ENCODE results near the gene RUNX1. TPM values are rescaled to one million over a fixed set of nuclear protein-coding genes. Genes with fewer than 3 reads are reported as not detected.

The RUNX1 gene
- total and polyA plus RNA-seq, 5 experiments from 2014 or later: 13.1 to 69.0 (median 22.6) TPM

DNA sequence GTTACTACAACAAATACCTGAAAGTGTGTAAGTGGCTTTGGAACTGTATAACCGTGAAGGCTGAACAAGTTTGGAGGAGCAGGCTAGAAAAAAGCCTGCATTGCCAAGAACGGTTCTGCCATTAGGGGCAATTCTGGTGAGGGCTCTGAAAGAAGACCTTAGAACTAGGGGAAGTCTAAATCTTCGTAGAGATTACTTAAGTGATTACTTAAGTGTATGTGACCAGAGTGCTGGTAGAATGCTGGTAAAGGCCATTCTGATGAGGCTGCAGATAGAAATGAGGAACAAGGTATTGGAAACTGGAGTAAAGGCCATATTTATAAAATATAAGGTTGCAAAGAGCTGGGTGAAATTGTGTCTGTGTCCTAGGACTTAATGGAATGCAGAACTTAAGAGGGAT is 222.3 kb downstream of the RUNX1 start:
- peak overlapping the region in 1 of 10 donors; percentile 4 for H3K4me3 Mint-ChIP-seq
- POLR2A ChIA-PET: no interaction called here
- H3K27me3 Mint-ChIP-seq: no peaks in the 10 kb centered on the region
- H3K27ac Mint-ChIP-seq: peak overlapping the region in 3 of 10 donors; percentile 18 to 34 (median 24)
- DNase-seq (no peak), ATAC-seq (no peak)
- peaks cover 0 to 11% (median 9%) of the 10 kb centered on the region in 4 donors for H3K4me1 Mint-ChIP-seq
- peaks cover 39 to 96% (median 81%) of the 10 kb centered on the region in 3 donors for H3K36me3 Mint-ChIP-seq
- peaks cover 0 to 13% (median 6%) of the 10 kb centered on the region in 9 donors for H3K9me3 Mint-ChIP-seq

DNA sequence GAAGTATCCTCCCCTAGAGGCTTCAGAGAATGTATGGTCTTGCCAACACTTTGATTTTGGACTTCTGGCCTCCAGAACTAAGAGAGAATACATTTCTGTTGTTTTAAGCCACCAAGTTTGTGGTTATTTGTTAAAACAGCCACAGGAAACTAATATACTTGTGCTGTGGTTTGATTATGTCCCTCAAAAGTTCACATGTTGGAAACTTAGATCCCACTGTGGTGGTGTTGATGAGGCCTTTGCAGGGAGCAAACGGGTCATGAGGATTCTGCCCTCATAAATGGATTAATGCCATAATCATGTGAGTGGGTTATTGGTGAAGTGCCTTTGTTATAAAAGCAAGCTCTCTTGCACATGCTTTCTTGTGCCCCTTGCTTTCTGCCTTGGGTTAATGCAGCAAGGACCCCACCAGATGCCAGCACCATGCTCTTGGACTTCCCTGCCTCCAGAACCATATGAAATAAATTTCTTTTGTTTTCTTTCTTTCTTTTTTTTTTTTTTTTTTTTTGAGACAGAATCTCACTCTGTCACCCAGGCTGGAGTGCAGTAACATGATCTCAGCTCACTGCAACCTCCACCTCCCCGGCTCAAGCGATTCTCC is 223.1 kb downstream of the RUNX1 start:
- POLR2A ChIA-PET: no interaction called here
- Mint-ChIP-seq H3K36me3 (peaks cover 39 to 96% (median 79%) of the 10 kb centered on the region in 3 donors), H3K27me3 (no peaks in the 10 kb centered on the region), H3K9me3 (peaks cover 0 to 13% (median 6%) of the 10 kb centered on the region in 9 donors), H3K4me3 (no peak overlapping the region), H3K27ac (peak overlapping the region in 1 of 10 donors; percentile 61), H3K4me1 (peaks cover 0 to 12% (median 10%) of the 10 kb centered on the region in 4 donors)
- ATAC-seq: no peak
- no peak for DNase-seq

DNA sequence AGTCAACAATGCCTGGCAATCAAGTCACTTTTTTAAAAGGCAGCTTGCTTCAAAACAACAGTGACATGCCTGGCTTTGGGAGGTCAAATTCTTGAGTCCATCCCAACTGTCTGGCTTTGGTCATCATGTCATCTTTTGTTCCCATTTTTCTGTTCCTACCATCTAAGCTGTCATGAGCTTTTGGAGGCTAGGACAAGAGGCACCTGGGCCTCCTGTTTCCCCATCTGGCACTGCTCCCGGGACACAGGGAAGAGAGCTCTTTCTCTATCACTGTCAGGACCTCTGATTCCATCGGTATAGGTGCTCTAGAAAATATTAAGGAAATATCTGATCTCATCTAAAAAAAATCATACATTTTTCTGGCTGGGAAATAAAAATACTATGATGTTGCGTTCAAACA is 224.0 kb downstream of the RUNX1 start:
- no peak for ATAC-seq
- H3K36me3 Mint-ChIP-seq: peaks cover 34 to 89% (median 73%) of the 10 kb centered on the region in 3 donors
- peak overlapping the region in 1 of 10 donors; percentile 61 for H3K27ac Mint-ChIP-seq
- no peaks in the 10 kb centered on the region for H3K27me3 Mint-ChIP-seq
- peaks cover 0 to 14% (median 10%) of the 10 kb centered on the region in 4 donors for H3K4me1 Mint-ChIP-seq
- peaks cover 0 to 13% (median 6%) of the 10 kb centered on the region in 9 donors for H3K9me3 Mint-ChIP-seq
- POLR2A ChIA-PET: no interaction called here
- no peak for DNase-seq
- H3K4me3 Mint-ChIP-seq: no peak overlapping the region

DNA sequence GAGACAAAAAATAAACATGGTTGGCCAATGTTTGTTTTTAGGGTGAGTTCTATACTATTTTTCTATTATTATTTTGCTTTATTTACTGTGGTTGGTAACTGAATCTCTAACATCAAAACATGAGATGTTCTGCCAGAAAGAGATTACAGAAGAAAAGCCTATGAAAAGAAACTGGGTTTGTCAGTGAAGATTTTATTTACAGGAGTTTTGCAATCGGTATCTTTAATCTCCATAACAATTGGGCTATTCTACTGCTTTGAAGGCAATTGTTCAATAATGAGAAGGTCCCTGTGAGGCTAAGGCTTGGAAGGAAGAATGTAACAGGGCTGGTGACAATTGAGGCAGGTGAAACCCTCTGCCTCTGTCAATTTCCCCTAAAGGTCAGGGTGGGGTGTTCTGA is 224.8 kb downstream of the RUNX1 start:
- peaks cover 26 to 85% (median 65%) of the 10 kb centered on the region in 3 donors for H3K36me3 Mint-ChIP-seq
- H3K27me3 Mint-ChIP-seq: no peaks in the 10 kb centered on the region
- POLR2A ChIA-PET: no interaction called here
- H3K4me3 Mint-ChIP-seq: no peak overlapping the region
- ATAC-seq: no peak
- peak overlapping the region in 5 of 10 donors; percentile 9 to 88 (median 51) for H3K27ac Mint-ChIP-seq
- peaks cover 0 to 15% (median 10%) of the 10 kb centered on the region in 4 donors for H3K4me1 Mint-ChIP-seq
- no peak for DNase-seq
- H3K9me3 Mint-ChIP-seq: peaks cover 0 to 13% (median 6%) of the 10 kb centered on the region in 9 donors

DNA sequence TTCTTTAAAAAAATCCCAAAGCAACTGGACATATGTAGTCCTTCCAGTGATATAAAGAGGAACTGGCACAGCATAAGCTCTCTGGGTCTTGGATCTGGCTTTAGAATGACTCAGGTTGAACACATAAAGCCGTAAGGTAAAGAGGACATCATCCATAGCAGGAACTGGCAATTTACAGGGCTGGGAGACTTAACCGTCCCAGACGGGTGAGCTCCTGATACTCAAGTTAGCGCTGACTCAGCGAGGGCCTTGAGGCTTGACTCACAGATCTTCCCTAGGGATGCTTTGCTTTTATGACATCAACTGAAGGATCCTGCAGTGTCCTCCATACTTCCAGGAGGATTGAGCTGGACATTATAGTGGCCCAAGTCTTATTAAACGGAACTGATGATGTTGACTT is 226.2 kb downstream of the RUNX1 start:
- POLR2A ChIA-PET: no interaction called here
- Mint-ChIP-seq H3K4me1 (peaks cover 0 to 20% (median 9%) of the 10 kb centered on the region in 4 donors), H3K9me3 (peaks cover 0 to 13% (median 4%) of the 10 kb centered on the region in 9 donors), H3K36me3 (peaks cover 16 to 84% (median 53%) of the 10 kb centered on the region in 3 donors), H3K27me3 (no peaks in the 10 kb centered on the region), H3K4me3 (no peak overlapping the region), H3K27ac (no peak overlapping the region)
- ATAC-seq: no peak
- DNase-seq: no peak

DNA sequence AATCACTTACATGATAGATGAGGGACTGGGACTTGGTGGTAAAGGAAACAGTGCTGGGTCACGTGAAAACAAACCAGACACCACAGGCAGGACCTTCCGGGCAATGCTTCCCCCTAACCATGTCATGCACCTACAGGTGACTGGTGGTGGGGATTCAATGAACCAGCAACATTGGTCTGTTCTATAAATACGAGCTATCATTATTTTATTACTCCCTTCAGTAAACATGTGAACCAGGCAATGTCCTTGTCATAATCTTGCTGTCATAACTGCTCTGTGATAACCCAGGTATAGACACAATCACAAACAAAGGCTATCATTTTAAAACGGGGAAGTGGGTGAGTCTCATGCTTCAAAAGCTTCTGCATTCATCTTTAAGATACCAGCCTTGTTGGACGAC is 226.9 kb downstream of the RUNX1 start:
- POLR2A ChIA-PET: no interaction called here
- Mint-ChIP-seq H3K36me3 (peaks cover 9 to 82% (median 45%) of the 10 kb centered on the region in 3 donors), H3K27ac (peak overlapping the region in 2 of 10 donors; percentile 7 to 68), H3K4me3 (no peak overlapping the region), H3K27me3 (no peaks in the 10 kb centered on the region), H3K9me3 (peaks cover 0 to 6% (median 4%) of the 10 kb centered on the region in 9 donors), H3K4me1 (peaks cover 0 to 22% (median 11%) of the 10 kb centered on the region in 4 donors)
- no peak for ATAC-seq
- no peak for DNase-seq

DNA sequence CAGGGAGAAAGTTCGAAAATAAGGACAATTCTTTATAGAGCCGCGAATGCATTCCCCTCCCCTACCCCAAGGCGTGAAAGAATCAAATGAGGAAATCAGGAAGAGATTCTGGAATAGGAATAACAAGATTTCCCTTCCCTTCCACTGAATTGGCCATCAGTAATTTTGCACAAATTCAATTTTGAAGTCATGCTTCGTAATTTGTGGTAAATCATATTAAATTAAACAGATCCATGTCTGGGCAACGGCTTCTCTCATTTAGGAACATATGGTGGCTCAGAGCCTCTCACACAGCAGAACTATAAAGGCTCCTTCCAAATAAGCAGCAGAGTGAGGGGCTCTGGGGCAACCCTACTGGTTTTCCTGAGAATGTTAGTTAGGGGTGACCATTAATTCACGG is 227.4 kb downstream of the RUNX1 start:
- DNase-seq (no peak), ATAC-seq (no peak)
- Mint-ChIP-seq H3K27ac (peak overlapping the region in 1 of 10 donors; percentile 68), H3K4me1 (peaks cover 0 to 21% (median 9%) of the 10 kb centered on the region in 4 donors), H3K27me3 (no peaks in the 10 kb centered on the region), H3K9me3 (peaks cover 0 to 3% (median 0%) of the 10 kb centered on the region in 9 donors), H3K36me3 (peaks cover 5 to 80% (median 41%) of the 10 kb centered on the region in 3 donors), H3K4me3 (no peak overlapping the region)
- POLR2A ChIA-PET: no interaction called here

DNA sequence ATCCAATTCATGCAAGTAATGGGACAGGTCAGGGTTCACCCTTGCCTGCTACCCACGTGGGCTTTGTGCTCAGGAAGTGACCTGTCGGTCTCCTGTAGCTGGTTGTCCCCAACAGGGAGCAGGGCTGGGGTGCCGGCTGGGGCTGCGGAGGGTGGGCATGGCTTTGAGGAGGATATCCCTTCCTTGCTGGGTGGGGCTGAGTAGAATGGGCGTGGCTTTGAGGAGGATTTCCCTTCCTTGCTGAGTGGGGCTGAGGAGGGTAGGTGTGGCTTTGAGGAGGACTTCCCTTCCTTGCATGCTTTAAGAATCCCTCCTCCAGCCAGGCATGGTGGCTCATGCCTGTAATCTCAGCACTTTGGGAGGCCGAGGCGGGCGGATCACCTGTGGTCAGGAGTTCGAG is 229.1 kb downstream of the RUNX1 start:
- Mint-ChIP-seq H3K27ac (no peak overlapping the region), H3K27me3 (no peaks in the 10 kb centered on the region), H3K36me3 (peaks cover 4 to 82% (median 27%) of the 10 kb centered on the region in 3 donors), H3K4me3 (no peak overlapping the region), H3K4me1 (peaks cover 8 to 28% (median 18%) of the 10 kb centered on the region in 4 donors), H3K9me3 (peaks cover 0 to 3% (median 0%) of the 10 kb centered on the region in 9 donors)
- POLR2A ChIA-PET: no interaction called here
- no peak for DNase-seq
- ATAC-seq: no peak

DNA sequence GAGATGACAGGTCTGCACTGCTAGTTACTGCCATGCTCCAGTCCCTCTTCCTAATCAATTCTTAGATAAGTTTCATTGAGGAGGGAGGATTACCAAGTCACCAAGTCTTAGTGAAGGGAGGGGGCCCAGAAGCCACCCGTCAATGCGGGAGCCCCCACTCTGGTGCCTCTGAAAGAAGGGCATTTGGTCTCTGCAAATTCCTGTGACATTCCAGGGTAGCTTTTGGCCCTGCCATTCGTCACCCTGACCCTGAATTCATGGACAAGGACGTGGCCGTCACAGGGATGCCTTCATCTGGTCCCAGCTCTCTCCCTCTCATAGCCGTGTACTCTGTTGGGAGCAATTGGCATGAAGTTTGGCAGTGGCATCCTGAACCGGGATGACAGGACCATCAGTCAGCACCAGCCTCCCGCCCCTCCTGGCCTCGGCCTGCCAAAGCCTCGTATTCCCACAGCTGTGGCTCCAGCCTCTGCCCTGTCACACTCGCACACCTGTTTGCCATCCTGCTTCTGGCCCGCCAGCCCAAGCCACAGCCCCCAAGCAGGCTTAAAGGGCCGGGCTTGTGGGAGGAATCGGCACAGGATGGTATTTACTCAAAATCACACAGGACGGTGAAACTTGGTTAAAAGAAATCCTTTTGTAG is 229.6 kb downstream of the RUNX1 start:
- H3K4me1 Mint-ChIP-seq: peaks cover 11 to 33% (median 23%) of the 10 kb centered on the region in 4 donors
- peak overlapping the region in 3 of 10 donors; percentile 13 to 83 (median 53) for H3K27ac Mint-ChIP-seq
- DNase-seq: no peak
- peaks cover 4 to 81% (median 28%) of the 10 kb centered on the region in 3 donors for H3K36me3 Mint-ChIP-seq
- H3K27me3 Mint-ChIP-seq: no peaks in the 10 kb centered on the region
- ATAC-seq: no peak
- H3K4me3 Mint-ChIP-seq: no peak overlapping the region
- H3K9me3 Mint-ChIP-seq: peaks cover 0 to 2% (median 0%) of the 10 kb centered on the region in 9 donors
- POLR2A ChIA-PET: no interaction called here

DNA sequence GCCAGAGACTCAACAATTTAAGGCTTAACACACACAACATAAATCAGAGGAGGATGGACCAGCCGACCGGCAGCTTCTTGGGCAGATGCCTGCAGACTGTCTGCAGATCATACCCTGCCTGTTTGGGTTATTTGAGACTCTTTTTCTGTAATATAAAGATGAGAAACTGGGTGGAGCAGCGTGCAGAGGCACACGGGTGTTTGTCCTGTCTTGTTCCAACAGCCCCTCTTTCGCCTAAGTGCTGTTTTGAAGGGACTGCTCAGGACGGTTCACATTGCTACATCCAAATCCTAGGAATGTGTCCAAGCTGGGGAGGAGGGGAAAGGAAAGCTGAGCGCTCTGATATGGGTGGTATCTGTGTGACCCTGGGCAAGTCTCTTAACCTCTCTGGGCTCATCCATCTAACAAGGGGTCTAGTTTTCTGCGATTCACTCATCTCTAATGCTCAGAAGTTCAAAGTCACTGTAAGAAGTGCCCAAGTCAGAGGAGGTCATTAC is 230.4 kb downstream of the RUNX1 start:
- H3K4me1 Mint-ChIP-seq: peaks cover 14 to 39% (median 23%) of the 10 kb centered on the region in 4 donors
- no peaks in the 10 kb centered on the region for H3K27me3 Mint-ChIP-seq
- no peak for ATAC-seq
- no peaks in the 10 kb centered on the region for H3K9me3 Mint-ChIP-seq
- POLR2A ChIA-PET: no interaction called here
- no peak for DNase-seq
- peak overlapping the region in 7 of 10 donors; percentile 13 to 83 (median 53) for H3K27ac Mint-ChIP-seq
- no peak overlapping the region for H3K4me3 Mint-ChIP-seq
- peaks cover 1 to 78% (median 26%) of the 10 kb centered on the region in 3 donors for H3K36me3 Mint-ChIP-seq

DNA sequence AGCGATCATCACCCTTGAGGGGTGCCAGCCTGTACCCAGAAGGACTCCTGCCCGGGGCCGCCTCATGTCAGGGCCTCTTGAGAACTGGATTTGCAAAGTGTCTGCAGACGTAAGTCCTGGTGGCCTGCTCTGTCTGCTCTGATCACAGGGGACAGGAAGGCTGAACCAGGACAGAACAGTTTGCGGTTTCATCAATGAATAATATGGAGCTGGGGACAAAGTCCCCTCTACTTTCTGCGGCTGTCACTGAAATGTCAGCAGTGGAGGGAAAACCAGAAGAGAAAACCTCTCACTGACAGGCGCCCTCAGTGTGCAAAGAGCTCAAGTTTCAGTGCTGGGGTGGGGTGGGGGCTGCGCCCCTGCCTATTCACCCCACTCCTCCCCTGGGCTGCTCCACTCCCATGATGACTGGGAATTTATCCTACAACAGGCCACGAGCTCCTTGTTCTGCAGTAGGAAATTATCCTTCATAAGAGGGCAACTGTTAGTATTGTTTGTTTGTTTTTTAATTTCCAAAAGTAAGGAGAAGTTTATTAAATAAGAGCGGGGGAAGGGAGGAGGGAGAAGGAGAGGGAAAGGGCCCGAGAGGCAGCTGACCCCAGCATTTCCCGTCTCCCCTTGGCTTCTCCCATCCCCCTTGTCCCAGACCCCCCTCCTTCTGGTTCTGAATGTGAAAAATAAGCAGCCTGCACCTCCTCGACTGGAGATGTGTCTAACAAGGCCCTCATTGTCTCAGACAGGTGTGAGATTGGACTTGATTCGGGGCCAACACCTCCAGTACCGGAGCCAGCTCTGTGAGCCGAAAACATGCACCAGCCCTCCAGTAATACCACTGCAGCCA is 231.1 kb downstream of the RUNX1 start:
- ATAC-seq (no peak), DNase-seq (no peak)
- Mint-ChIP-seq H3K27ac (peak overlapping the region in 5 of 10 donors; percentile 14 to 83 (median 38)), H3K9me3 (no peaks in the 10 kb centered on the region), H3K4me1 (peaks cover 16 to 46% (median 28%) of the 10 kb centered on the region in 4 donors), H3K27me3 (no peaks in the 10 kb centered on the region), H3K36me3 (peaks cover 0 to 71% (median 23%) of the 10 kb centered on the region in 3 donors), H3K4me3 (no peak overlapping the region)
- POLR2A ChIA-PET: no interaction called here

All from naive thymus-derived CD8-positive, alpha-beta T cell (primary cell).